Right lobe of liver (tissue), 4 donors: ENCODE data around the gene RAB31.

Experiments used
- CTCF ChIP-seq, 4 donors: fragments of 200-600 bp in 3 of 4; fragments of 450-650 bp in 1 of 4; IDR thresholded peaks; one replicate each; pipeline versions ENCODE4 v1.5.1 to v1.8.0; 2016 to 2022; ENCODE audit warnings: antibody characterized with exemption in 4 of 4, mild to moderate bottlenecking in 2 of 4
- POLR2A ChIP-seq: fragments of 450-650 bp; IDR thresholded peaks from one replicate; pipeline ENCODE4 v1.6.1; 2017; ENCODE audit warnings: antibody characterized with exemption, mild to moderate bottlenecking
- donor health status: DM: no; HTN: no; CAD: no.
- donor health status: DM: no; HTN: no; CAD: no.
- donor health status: DM: no; HTN: yes; CAD: no.

- no peak for TF ChIP-seq CTCF (IDR thresholded peaks at IDR 0.05)
- no peak for TF ChIP-seq POLR2A
These were observed 26.1 kb downstream of the RAB31 start for GRCh38 chr18:9734189-9734588.
